ENCODE data around the gene GZMH.
A peak's percentile ranks its signal among the peaks of the same experiment; 100 is the strongest.
"Not testable (repeated sequence)": the region's sequence is repeated elsewhere in the genome, so short reads cannot be mapped to it uniquely, and the experiment has no call there.

The GZMH gene, protein sequence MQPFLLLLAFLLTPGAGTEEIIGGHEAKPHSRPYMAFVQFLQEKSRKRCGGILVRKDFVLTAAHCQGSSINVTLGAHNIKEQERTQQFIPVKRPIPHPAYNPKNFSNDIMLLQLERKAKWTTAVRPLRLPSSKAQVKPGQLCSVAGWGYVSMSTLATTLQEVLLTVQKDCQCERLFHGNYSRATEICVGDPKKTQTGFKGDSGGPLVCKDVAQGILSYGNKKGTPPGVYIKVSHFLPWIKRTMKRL

DNA sequence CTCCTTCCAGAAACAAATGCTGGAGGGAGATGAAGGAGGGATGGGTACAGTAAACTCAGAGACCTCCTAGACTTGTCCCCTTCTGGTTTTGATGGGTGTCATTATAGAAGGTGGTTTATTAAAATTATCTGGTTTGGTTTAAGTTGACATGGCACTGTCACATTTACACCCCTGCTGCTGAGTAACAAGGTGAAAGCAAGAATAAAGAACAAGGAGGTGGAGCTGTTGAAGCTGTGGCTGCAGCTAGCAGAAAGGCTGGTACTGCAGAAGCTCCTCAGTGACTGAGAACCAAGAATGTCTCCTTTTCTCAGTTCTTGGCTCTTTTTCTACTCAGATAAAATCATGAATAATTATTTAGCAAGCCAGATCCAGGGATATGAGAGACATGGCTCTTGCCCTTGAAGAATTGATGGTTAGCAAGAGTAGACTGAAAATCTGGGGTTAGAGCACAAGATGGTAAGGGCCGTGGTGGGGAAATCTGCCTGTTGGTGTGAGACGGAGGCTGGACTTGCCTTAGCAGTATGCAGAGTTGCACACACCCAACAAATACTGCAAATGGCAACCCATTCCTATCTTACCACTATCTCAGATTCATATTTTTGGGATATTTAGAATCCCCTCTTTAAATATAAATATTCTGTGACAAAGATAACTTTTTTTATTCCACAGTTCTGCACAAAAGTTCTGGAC is at the start of gene GZMH:
GZMH (minus strand) TSS at position 31 of the 690 bp plus-strand sequence. CDS start 72 bp downstream, outside the sequence.
- DNase-seq, result no peak

DNA sequence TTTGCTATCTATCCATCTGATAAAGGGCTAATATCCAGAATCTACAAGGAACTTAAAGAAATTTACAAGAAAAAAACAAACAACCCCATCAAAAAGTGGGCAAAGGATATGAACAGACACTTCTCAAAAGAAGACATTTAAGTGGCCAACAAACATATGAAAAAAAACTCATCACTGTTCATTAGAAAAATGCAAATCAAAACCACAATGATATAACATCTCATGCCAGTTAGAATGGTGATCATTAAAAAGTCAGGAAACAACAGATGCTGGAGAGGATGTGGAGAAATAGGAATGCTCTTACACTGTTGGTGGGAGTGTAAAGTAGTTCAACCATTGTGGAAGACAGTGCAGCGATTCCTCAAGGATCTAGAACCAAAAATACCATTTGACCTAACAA is 38.9 kb upstream of the GZMH start:
- not testable (repeated sequence) for DNase-seq

DNA sequence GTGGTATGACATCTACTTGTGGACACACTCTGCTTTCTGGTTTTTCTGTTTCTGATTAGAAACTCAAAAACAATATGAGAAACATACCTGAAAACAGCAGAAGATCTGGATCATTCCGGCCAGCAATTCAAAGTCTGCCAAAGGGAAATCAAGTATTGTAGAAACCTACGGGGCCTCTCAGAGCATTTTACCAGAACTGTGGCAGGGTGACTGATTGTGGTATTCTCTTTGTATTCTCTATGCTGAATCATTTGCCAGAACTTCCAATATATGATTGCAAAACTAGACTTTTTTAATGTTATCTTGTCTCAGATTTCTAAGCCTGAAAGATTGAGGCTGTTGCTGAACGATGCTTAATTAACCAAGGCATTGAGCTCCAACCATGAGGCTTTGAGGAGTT is 30.4 kb upstream of the GZMH start:
- no peak for DNase-seq

DNA sequence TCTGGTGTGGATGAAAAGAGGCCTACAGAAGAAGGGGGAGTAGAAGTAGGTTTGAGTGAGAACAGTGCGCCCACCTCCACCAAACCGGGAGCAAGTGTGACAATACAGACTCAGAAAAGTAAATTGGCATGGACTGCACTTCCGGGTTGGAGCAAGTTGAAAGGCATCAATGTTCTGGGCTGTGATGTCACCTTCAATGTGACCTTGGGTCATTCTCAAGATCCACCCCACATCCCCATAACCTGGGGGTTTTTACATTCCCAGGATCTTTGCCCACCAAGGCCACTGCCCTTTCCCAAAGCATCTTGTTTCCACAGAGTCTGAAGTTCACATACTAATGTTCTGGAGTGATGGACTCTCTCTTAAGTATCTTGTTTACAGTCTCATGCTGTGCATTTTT is 29.8 kb upstream of the GZMH start:
- DNase-seq, result no peak

DNA sequence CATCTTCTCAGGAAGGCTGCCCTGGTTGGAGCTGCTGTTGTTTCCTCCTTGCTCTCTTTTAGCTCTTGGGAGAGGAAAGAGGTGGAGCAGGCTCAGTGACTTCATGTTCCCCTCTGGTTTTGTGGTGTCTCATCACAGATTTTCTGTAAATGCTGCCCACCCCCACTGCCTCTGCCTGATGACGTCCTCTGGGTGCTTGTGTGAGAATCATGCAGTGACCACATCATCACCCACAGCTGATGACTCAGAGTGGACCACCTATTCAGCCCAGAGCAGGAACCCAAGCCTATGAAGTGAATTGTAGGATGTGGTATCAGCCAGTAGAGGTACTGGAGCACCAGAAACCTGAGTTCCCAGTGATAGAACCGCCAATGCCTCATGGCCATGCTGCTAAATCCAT is 24.7 kb upstream of the GZMH start, which contains the start of gene GZMB:
GZMB (minus strand) TSS at position 33 of the 400 bp plus-strand sequence; CDS start at position 3, 30 bp downstream.
- peak; percentile 59 to 75 (median 59) for DNase-seq

DNA sequence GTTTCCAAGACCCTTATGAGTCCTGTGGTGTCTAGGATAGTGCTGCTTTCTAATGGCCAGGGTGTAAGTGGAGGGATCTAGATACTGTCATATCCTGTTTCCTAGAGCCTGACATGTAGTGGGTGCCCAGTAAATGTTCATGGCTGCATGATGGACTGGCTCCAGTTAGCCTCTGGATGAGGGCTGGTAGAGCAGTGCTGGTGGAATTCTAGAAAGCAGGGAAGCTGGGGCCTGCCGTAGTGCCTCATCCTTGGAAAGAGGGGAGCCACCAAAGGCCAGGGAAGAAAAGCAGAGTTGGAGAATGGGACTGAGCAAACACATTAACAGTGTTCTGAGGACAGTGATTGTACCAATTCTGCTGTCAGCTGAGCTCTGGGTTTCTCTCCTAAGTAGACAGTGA is 23.9 kb upstream of the GZMH start:
- no peak for DNase-seq

DNA sequence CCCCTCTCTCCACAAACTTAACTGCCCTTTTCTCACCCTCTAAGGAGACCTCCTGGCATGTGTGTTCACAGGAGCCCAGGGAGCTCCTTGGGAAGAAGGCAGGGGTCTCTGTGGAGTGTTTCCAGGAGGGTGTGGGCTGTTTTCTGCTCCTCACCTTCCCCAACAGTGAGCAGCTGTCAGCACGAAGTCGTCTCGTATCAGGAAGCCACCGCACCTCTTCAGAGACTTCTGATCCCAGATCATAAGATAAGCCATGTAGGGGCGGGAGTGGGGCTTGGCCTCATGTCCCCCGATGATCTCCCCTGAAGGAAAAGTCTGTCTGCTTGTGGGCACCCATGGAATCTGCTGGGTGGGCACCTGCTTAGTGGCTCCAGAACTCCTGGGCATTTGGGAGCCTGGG is 23.3 kb upstream of the GZMH start:
- DNase-seq, result no peak

DNA sequence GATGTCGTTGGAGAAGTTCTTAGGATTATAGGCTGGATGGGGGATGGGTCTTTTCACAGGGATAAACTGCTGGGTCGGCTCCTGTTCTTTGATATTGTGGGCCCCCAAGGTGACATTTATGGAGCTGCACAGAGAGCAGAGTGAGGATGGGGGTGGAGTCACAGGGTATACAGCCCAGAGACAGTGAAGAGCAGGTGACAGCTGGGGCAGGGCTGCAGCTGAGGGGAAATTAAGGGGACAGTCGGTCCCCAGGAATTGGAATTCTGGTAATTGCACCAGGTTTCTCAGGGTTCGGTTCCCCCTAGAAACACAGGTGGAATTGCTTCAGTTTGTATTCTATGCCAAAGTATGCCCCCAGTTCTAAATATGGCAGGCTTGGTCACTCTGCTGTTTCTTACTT is 22.9 kb upstream of the GZMH start:
- DNase-seq, result no peak

DNA sequence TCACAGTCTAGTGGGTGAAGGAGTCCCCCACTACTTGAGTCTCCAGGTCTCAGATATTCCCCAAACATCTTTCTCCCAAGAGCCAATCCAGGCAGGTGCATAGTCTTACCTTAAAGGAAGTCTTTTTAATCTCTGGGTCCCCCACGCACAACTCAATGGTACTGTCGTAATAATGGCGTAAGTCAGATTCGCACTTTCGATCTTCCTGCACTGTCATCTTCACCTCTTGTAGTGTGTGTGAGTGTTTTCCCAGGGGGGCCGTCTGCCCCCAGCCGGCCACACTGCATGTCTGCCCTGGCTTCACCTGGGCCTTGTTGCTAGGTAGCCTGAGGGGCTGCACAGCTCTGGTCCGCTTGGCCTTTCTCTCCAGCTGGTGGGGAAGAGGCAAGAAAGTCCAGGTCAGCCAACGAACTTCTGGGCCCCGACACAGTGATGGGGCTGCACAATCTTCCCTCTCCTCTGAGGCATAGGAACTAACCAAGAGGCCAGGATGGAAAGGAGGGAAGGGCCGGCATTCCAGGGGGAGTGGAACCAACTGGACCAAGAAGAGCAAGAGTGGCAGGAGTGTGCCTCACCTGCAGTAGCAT is 22.4 kb upstream of the GZMH start:
- DNase-seq, result no peak

DNA sequence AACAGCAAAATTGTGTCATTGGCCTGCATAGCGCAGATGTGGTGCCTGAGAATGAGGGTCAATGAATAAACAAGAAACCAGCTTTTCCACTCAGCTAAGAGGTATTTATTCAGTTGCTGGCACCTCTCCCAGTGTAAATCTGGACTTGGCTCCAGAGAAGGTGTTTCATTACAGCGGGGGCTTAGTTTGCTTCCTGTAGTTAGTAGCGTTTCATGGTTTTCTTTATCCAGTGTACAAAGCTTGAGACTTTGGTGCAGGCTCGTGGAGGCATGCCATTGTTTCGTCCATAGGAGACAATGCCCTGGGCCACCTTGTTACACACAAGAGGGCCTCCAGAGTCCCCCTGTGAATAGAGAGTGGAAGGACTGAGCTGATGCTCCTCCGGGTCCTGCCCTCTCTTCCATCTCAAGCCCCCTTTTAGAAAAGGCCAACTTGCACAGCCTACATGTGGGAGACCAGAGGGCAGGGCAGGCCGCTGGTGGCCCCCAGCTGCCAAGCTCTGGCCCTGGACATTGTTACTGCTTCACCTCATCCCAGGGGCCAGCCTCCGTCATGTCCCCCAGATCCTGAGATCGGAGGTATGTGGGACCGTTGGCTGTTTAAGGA is 21.5 kb upstream of the GZMH start:
- DNase-seq, result no peak

DNA sequence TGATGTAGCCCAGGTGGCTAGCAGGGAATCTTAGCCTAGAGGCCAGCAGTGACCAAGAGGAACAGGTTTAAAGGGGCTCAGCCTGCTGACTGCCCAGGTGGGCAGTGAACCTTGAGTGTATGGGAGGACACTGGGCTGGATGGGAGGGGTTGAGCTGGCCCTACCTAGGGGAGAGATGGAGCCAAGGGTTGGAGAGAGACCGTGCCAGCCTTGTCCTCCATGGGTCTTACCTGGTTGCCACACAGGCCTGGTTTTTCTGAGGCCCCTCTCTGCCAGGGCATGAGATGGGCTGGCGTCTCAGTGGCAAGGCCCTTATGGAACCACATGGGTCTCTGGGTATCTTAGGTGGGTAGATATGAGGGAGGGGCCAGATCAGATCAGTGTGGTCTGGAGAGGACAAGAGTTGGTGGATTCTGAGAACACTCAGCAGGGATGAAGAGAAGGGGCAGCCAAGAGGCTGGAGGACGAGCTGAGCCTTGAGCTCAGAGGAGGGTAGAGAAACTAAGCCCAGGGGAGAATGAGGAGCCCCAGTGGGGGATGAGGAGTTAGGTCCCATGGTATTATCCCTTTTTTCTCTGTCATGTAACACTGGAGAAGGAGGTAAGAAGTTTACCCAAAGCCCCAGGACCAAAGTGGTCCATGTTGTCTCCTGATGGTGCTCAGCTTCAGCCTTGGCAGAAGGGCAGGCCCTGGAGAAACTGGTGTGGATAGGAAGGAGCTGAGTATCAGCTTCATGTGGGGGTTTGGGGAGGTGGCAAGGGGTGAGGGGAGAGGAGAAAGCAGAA is 20.8 kb upstream of the GZMH start:
- DNase-seq, result no peak

DNA sequence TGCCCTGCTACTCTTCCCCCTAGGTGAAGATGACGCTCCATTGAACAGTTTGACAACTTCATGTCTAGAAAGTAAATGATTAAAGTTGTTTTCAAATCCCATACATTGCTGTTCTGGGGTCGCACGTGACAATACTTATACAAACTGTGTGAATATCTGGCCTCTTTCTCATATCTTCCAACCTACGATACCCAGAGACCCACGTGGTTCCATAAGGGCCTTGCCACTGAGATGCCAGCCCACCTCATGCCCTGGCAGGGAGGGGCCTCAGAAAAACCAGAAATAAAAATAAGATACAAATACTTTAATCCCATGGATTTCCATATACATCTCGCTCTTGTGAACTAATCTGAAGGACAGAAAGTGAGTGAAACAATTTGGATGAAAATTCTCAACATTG is 20.0 kb upstream of the GZMH start:
- DNase-seq, result no peak

DNA sequence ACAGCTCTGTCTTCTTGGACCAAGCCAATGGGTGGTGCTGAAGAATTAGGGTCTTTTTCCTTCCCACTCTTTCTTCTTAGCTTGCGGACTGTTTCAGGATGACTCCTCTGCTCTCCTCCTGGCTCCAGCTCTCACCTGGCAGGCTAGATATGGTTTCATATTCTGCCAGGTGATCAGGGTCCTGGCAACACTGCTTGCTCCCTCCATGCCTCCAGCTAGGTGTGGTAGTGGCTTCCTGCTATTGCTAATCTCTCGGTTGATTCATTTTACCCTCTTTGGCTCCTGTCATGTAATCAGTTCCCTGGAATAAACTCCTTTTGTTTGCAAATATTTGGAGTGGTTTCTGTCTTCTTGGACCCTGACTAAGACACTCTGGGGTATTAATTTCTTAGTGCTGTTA is 4.3 kb upstream of the GZMH start:
- DNase-seq, result no peak

DNA sequence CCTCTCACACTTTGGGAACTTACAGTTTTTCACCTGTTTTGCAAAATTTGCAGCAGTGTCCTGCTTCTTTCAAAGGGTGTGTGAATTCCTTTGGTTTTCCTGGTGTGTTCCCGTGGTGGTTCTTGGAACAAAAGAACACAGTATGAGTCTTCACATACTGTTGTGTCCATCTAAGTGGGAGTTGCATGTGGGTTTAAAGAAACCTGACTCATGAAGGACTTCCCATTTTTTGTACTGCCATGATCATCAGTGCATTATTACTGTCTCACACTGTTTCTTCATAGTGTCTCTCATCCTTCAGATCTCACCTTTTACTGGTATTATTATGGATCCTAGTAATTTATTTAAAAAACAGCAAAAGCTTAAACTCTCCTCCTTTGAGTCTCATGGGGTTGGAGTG is 3.8 kb upstream of the GZMH start:
- DNase-seq, result peak; percentile 61 to 78 (median 74)

DNA sequence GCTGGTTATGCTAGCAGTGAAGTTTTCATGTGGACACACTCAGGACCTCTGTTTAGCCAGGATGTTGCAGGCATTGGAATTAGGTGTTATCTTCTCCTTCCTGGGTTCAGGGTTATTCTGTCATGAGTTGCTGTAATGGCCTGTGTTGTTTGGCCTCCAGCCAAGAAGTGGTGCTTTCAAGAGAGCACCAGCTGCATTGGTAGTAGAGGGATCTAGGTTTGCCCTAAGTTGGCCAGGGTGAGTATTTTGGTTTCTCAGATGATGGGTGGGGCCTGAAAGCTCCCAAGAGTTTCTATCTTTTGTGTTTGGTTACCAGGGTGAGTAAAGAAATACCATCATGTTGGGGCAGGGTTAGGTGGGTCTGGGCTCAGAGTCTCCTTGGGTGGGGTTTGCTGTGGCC is 2.7 kb upstream of the GZMH start:
- DNase-seq, result no peak

DNA sequence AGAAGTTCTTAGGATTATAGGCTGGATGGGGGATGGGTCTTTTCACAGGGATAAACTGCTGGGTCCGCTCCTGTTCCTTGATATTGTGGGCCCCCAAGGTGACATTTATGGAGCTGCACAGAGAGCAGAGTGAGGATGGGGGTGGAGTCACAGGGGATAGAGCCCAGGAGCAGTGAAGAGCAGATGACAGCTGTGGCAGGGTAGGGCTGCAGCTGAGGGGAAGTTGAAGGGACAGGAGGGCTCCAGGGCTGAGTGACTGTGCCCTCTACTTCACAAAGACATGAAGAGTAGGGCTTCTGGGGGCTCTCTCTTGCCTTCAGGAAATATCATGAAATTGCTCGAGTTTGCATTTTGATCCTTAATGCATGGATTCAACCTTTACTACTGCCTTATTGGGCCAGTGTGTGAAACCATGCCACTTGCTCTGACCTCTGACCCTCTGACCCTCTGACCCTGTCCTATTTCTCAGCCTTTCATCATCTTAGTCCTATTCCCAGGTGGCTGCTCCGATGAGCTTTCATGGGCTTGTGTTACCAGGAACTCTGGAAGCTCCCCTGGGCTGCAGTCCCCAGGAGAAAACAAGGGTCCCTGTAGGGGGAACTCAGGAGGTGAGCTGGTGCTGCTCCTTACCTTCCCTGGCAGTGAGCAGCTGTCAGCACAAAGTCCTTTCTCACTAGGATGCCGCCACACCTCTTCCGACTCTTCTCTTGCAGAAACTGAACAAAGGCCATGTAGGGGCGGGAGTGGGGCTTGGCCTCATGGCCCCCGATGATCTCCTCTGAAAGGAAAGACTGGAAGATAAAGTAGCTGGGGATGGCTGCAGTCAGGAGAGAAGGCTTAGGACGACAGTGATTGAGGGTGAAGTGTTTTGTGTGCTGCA is 1.6 kb downstream of the GZMH start:
- peak in 1 of 3 donors; percentile 6 for DNase-seq

DNA sequence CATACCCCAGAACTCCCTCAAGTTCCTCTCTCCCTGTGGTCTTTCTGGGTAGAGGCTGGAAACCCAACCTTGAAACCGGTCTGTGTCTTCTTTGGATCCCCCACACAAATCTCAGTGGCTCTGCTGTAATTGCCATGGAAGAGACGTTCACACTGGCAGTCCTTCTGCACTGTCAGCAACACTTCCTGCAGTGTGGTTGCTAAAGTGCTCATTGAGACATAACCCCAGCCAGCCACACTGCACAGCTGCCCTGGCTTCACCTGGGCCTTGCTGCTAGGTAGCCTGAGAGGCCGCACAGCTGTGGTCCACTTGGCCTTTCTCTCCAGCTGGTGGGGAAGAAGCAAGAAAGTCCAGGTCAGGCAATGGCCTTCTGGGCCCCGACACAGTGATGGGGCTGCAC is 2.4 kb downstream of the GZMH start:
- peak in 1 of 3 donors; percentile 9 for DNase-seq

DNA sequence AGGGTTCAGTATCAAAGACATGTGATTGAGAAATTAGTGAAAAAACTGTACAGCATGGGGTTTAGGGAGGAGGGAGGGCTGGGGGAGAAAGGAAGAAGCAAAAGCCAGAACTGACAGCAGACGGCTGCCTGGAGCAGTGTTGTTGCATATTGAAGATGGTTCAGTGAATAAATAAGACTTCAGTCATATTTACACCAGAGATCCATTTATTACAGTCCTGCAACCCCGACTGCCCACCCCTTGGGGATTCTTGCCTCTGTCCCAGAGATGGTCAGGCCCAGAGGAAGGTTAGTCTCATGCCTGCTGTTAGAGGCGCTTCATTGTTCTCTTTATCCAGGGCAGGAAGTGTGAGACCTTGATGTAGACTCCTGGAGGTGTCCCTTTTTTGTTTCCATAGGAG is 3.2 kb downstream of the GZMH start:
- DNase-seq, result no peak

DNA sequence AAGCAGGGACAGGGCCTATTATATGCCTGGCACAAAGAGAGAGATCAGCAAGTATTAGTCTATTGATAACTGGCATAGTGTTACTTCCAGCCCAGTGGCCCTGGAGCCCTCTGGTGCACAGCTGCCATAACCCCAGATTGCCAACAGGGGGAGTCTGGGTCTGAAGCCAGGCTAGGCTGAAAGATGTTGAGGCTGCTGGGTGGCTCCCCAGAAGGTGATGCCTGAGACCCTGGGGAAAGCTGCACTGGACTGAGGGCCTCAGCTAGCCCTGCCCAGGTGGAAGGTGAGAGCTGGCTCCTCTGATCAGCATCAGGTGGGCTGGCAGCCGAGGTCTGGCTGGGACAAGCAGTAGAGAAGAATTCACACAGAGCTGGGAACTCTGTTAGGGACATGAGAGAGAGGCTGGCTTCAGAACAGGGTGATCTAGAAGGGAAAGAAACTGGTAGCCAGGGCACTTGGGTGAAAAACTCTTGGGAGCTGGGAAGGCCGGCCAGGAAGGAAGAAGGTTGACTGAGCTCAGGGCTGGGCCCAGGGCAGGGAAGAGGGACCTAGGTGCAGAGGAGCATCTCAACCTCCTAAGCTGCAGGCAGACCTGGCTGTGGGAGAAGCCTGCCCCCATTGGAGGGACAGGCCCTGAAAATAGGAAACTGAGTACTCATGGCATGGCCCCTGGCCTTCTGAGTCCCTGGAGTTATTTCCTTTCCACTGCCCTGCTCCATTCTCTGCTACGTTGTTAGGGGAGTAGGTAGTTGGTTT is 3.9 kb downstream of the GZMH start:
- DNase-seq, result peak; percentile 58 to 73 (median 59)

DNA sequence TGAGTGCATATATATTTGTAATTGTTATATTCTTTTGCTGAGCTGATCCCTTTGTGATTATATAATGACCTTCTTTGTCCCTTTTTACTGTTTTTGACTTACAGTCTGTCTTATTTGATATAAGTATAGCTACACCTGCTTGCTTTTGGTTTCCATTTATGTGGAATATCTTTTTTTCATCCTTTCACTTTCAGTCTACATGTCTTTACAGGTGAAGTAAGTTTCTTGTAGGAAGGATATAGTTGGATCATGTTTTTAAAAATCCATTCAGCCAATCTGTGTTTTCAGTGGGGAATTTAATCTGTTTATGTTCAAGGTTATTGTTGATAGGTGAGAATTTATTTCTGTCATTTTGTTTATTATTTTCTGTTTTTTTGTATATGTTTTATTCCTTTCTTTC is 12.1 kb downstream of the GZMH start:
- DNase-seq, result no peak
